ENCODE data around the gene IKZF2. TPM values are rescaled to one million over a fixed set of nuclear protein-coding genes. Genes with fewer than 3 reads are reported as not detected.

Gene IKZF2
- total and polyA plus RNA-seq, 11 donors, result 0.84 to 8.0 (median 5.9) TPM

DNA sequence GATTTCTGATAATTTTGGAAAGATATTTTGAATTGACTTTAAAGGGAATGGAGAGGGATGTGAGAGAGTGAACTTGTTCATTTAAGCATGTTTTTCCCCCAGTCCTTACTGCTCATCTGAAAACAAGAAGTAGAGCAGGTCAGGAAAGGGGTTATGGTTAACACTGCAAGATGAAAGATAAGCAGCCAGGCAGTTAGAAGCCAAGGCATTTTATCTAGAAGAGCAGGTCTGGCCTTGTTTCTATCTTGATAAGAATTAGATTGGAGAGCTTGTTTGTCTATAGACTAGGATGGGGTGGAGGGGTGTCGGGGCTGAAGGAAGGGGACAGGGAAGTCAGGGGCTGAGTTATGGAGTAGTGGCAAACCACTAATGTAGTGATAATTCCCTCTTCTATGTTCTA, 171.6 kb downstream of the IKZF2 start:
- Histone ChIP-seq H3K27ac (no peak overlapping the region), H3K4me3 (no peak overlapping the region), H3K9me3 (no peaks in the 10 kb centered on the region), H3K36me3 (no peaks in the 10 kb centered on the region), H3K4me1 (peaks cover 0 to 11% (median under 1%) of the 10 kb centered on the region in 12 donors), H3K27me3 (no peaks in the 10 kb centered on the region)
- WGBS, 4 donors, result 26 to 43% (median 37%) methylated on average over 1 of the region's 1 CpG
- intact Hi-C loops (cut with DNase I), result no loop called here
- TF ChIP-seq, protein P1, sequence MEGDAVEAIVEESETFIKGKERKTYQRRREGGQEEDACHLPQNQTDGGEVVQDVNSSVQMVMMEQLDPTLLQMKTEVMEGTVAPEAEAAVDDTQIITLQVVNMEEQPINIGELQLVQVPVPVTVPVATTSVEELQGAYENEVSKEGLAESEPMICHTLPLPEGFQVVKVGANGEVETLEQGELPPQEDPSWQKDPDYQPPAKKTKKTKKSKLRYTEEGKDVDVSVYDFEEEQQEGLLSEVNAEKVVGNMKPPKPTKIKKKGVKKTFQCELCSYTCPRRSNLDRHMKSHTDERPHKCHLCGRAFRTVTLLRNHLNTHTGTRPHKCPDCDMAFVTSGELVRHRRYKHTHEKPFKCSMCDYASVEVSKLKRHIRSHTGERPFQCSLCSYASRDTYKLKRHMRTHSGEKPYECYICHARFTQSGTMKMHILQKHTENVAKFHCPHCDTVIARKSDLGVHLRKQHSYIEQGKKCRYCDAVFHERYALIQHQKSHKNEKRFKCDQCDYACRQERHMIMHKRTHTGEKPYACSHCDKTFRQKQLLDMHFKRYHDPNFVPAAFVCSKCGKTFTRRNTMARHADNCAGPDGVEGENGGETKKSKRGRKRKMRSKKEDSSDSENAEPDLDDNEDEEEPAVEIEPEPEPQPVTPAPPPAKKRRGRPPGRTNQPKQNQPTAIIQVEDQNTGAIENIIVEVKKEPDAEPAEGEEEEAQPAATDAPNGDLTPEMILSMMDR (IDR thresholded peaks at IDR 0.05), result no peak
- no peak for TF ChIP-seq POLR2A (IDR thresholded peaks at IDR 0.05)
- DNase-seq (no peak), ATAC-seq (no peak)

DNA sequence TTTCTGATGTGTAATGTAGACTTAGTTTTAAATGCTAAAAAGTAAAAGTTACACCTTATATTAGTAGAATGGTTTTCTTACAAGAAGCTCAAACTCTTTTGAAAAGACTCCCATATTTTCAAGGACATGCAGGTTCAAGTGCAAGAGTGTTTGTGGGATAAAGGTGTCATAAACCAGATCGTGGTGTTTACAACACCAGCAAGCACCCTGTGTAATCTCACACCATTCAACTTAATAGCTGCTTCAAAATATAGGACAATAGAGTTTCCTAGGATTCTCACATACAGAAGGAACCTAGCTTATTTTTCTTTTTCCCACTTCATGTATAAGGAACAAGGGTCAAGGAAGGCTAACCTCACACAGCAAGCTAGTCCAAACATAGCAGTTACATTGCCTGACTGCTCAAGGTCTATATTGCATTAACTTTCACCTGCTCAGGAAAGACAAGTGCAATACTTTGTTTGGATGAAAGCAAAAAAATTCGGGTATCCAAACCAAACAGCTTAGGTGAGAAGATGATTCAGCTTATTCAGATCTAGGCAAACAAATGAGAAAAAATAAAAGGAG, 172.3 kb downstream of the IKZF2 start:
- Histone ChIP-seq H3K4me1 (peaks cover 0 to 18% (median 3%) of the 10 kb centered on the region in 12 donors), H3K9me3 (no peaks in the 10 kb centered on the region), H3K4me3 (no peak overlapping the region), H3K27me3 (no peaks in the 10 kb centered on the region), H3K36me3 (no peaks in the 10 kb centered on the region), H3K27ac (no peak overlapping the region)
- DNase-seq (no peak), ATAC-seq (no peak)
- TF ChIP-seq, protein P1 (IDR thresholded peaks at IDR 0.05), result no peak
- TF ChIP-seq POLR2A (IDR thresholded peaks at IDR 0.05), result no peak
- intact Hi-C loops (cut with DNase I), result no loop called here
- WGBS, 4 donors, result 35 to 45% (median 39%) methylated on average over 2 of the region's 2 CpGs

DNA sequence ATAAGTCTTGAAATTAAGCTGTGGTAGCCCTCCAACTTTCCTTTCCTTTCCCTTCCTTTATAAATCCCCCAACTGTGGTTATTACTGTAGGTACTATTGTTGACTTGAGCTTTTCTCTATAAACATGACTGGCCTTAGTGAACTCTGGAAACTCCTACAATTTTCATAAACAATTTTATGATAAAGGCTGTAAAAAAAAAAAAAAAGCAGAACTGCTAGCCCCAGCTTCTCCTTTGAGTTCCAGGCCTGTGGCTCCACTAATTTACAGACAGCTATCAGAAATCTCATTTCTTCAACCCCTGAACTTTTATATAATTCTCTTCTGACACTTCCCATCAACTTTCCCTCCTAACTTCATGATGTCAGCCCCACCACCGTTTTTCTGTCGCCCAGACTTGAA, 174.3 kb downstream of the IKZF2 start:
- H3K4me3 ChIP-seq, result no peak overlapping the region
- H3K27ac ChIP-seq, result no peak overlapping the region
- no peak for TF ChIP-seq POLR2A (IDR thresholded peaks at IDR 0.05)
- TF ChIP-seq, protein P1 (IDR thresholded peaks at IDR 0.05), result no peak
- H3K4me1 ChIP-seq, result peaks cover 0 to 30% (median 3%) of the 10 kb centered on the region in 12 donors
- no peaks in the 10 kb centered on the region for H3K36me3 ChIP-seq
- 75 to 81% (median 80%) methylated on average over 2 of the region's 2 CpGs for WGBS, 4 donors
- no peaks in the 10 kb centered on the region for H3K9me3 ChIP-seq
- DNase-seq, result no peak
- no peak for ATAC-seq
- H3K27me3 ChIP-seq, result no peaks in the 10 kb centered on the region
- intact Hi-C loops (cut with DNase I), result no loop called here

DNA sequence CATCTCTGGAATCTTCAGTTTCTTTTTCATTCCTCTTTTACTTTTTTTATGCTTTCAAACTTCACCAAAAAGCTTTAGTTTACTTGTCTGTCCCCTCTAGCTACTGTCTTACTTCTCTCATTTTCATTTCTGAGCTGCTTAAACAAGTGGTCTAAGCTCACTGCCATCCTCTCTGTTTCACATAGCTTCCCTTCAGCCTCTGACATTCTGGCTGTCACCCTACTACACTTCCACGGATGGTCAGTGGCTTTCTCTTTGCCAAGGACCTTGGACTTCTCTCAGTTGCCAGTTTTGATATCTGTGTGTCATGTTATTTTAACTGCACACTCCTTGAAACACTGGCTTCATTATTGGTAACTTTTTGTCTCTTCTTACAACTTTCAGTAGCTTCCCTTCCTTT, 176.1 kb downstream of the IKZF2 start:
- Histone ChIP-seq H3K4me3 (no peak overlapping the region), H3K36me3 (no peaks in the 10 kb centered on the region), H3K4me1 (peaks cover 0 to 30% (median 3%) of the 10 kb centered on the region in 12 donors), H3K9me3 (no peaks in the 10 kb centered on the region), H3K27ac (peak overlapping the region in 8 of 12 donors; percentile 1 to 64 (median 32)), H3K27me3 (no peaks in the 10 kb centered on the region)
- TF ChIP-seq, protein P1 (IDR thresholded peaks at IDR 0.05), result no peak
- no peak for TF ChIP-seq POLR2A (IDR thresholded peaks at IDR 0.05)
- ATAC-seq (peak; percentile 77 to 82 (median 78)), DNase-seq (peak in 1 of 5 donors; percentile 22)
- 13 to 29% (median 16%) methylated on average over 1 of the region's 1 CpG for WGBS, 4 donors
- intact Hi-C loops (cut with DNase I), result no loop called here

All from heart left ventricle (tissue), 16 donors.